Effector CD8-positive, alpha-beta T cell (primary cell): ENCODE data around the gene SCAP.

Experiments
- DNase-seq: peaks from one replicate; lab custom pipeline; 2025; lab: John Stamatoyannopoulos, UW

Gene SCAP

DNA sequence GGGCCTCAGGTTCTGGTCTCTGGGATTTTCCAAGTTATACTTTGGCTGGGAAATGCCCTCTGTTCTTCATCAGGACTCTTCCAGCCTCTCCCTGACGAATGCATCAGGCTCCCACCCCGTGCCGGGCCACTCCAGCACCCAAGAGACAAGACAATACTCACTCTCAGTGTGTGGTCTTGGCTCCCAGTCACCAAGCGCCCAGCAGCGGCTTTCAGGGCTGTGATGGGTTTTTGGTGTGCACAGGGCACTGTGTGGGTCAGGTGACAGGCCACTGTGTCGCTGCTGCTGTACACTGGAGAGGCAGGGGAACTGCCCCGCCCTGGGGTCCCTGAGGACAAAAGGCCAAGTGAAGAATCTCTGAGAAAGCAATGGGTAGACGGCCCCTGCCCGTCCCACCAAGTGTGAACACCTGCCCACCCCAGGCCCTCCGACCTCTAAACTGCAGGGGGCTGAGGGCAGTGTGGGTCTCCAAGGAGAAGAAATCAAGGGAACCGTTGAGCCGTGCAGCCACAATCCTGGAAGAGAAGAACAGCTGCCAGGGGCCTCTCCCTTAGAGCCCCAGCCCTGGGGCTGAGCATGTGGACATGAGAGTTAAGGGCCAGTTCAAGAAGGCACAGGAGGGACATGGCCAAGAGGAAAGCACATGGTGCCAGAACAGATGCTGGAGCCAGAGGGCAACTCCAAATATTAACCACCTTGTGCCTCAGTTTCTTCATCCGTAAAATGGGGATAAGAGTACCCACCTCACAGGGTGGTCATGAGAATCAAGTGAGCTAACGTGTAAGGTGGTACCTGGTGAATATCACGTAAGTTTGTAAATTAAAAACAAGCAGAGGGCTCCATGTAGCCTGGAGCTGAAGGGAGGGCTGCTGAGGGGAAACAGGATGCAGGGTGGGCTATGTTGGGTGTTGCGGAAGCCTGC lies 60.8 kb downstream of the SCAP start:
- no peak for DNase-seq

DNA sequence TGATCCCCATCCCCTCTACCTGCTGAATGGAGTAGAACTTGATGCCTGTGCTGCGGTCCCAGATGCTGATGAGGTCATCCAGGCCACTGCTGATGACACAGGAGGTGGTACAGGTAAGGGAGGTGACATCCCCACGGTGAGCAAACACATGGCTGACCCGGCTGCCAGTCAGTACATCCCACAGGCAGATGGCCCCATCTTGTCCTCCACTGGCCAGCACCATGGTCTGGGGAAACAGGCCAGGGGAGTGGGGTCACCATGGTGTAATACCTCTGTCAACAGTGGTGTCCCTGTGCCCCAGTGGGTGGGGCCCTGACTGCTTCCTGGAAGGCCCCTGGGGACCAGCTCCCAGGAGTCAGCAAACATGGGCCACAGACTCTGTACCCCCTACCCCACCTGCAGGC lies 61.6 kb downstream of the SCAP start:
- no peak for DNase-seq

DNA sequence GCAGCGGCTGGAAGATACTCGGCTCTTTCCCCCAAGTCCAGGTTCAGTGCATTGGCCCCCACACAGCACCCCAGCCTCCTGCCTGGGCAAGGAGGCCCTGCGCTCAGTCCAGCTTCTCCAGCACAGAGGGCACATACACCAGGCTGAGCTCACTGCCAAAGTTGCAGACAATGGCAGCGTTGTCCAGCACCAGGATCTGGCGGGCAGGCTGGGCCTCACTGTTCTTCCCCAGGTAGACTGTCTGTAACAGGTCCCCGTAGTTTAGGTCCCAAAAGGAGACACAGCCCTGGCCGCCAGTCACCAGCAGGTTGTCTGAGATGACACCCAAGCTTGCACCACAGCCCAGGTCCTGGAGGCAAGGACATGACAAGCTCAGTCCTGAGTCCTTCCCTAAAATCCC lies 62.0 kb downstream of the SCAP start:
- DNase-seq = no peak

DNA sequence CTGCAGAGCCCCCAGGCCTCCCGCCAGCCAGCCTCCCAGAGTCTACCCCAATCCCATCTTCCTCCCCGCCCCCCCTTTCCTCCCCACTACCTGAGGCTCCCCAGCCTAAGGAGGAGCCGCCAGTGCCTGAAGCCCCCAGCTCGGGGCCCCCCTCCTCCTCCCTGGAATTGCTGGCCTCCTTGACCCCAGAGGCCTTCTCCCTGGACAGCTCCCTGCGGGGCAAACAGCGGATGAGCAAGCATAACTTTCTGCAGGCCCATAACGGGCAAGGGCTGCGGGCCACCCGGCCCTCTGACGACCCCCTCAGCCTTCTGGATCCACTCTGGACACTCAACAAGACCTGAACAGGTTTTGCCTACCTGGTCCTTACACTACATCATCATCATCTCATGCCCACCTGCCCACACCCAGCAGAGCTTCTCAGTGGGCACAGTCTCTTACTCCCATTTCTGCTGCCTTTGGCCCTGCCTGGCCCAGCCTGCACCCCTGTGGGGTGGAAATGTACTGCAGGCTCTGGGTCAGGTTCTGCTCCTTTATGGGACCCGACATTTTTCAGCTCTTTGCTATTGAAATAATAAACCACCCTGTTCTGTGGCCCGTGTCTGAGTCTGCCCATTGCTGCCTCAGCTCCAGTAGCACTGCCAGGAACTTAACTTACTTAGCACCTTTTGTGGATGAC lies 62.8 kb downstream of the SCAP start:
- DNase-seq = no peak

DNA sequence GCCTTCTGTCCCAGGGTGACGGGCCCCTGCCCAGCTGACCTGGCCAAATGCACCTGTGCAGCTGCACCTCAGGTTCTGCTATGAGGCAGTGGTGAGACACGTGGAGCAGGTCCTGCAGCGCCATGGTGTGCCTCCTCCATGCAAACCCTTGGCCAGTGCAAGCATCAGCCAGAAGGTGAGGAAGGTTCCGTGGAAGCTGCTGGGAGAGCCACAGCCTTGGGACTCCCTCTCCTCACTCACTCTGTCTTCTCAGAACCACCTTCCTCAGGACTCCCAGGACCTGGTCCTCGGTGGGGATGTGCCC lies 63.3 kb downstream of the SCAP start:
- DNase-seq = no peak

DNA sequence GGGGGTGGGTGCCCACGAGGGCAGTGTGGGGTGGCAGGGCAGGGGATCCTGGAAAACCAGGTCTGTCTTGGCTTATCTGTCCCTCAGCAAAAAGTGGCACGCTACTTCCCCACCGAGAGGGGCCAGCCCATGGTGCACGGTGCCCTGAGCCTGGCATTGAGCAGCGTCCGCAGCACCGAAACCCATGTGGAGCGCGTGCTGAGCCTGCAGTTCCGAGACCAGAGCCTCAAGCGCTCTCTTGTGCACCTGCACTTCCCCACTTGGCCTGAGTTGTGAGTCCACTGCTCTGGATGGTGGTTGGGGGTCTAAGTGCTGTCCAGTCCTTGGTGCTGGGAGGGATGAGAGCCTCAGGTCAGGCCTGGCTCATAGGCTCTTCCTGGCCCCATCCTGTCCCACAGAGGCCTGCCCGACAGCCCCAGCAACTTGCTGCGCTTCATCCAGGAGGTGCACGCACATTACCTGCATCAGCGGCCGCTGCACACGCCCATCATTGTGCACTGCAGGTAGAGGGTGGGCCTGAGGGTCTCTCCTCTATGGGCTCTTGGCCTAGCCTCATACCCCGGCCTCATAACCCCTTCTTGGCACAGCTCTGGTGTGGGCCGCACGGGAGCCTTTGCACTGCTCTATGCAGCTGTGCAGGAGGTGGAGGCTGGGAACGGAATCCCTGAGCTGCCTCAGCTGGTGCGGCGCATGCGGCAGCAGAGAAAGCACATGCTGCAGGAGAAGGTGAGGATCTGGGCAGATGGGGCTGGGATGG lies 63.9 kb downstream of the SCAP start:
- no peak for DNase-seq

DNA sequence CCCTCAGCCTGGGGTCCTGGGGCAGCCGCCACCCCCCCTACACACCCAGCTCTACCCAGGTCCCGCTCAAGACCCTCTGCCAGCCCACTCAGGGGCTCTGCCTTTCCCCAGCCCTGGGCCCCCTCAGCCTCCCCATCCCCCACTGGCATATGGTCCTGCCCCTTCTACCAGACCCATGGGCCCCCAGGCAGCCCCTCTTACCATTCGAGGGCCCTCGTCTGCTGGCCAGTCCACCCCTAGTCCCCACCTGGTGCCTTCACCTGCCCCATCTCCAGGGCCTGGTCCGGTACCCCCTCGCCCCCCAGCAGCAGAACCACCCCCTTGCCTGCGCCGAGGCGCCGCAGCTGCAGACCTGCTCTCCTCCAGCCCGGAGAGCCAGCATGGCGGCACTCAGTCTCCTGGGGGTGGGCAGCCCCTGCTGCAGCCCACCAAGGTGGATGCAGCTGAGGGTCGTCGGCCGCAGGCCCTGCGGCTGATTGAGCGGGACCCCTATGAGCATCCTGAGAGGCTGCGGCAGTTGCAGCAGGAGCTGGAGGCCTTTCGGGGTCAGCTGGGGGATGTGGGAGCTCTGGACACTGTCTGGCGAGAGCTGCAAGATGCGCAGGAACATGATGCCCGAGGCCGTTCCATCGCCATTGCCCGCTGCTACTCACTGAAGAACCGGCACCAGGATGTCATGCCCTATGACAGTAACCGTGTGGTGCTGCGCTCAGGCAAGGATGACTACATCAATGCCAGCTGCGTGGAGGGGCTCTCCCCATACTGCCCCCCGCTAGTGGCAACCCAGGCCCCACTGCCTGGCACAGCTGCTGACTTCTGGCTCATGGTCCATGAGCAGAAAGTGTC lies 64.7 kb downstream of the SCAP start:
- DNase-seq = no peak

DNA sequence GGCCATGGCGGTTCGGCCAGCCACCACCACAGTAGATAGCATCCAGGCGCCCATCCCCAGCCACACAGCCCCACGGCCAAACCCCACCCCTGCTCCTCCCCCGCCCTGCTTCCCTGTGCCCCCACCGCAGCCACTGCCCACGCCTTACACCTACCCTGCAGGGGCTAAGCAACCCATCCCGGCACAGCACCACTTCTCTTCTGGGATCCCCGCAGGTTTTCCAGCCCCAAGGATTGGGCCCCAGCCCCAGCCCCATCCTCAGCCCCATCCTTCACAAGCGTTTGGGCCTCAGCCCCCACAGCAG lies 65.4 kb downstream of the SCAP start:
- no peak for DNase-seq

DNA sequence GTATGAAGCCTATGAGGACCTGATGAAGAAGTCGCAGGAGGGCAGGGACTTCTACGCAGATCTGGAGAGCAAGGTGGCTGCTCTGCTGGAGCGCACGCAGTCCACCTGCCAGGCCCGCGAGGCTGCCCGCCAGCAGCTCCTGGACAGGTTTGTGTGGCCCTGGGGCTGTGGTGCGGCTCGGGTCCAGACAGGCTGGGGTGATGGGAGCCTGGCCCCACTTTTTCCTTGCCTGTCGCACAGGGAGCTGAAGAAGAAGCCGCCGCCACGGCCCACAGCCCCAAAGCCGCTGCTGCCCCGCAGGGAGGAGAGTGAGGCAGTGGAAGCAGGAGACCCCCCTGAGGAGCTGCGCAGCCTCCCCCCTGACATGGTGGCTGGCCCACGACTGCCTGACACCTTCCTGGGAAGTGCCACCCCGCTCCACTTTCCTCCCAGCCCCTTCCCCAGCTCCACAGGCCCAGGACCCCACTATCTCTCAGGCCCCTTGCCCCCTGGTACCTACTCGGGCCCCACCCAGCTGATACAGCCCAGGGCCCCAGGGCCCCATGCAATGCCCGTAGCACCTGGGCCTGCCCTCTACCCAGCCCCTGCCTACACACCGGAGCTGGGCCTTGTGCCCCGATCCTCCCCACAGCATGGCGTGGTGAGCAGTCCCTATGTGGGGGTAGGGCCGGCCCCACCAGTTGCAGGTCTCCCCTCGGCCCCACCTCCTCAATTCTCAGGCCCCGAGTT lies 65.9 kb downstream of the SCAP start:
- DNase-seq = no peak

DNA sequence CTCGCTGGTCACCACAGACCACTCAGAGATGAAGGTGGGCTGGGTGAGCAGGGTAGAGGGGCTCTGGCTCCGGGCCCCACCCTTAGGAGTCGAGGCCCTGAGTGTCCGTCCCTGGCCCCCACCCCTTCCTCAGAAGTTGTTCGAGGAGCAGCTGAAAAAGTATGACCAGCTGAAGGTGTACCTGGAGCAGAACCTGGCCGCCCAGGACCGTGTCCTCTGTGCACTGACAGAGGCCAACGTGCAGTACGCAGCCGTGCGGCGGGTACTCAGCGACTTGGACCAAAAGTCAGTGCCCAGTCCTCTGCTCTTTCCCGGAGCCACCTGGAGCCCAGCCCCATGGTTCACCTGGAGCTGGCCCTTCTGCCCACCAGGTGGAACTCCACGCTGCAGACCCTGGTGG lies 66.5 kb downstream of the SCAP start:
- no peak for DNase-seq

DNA sequence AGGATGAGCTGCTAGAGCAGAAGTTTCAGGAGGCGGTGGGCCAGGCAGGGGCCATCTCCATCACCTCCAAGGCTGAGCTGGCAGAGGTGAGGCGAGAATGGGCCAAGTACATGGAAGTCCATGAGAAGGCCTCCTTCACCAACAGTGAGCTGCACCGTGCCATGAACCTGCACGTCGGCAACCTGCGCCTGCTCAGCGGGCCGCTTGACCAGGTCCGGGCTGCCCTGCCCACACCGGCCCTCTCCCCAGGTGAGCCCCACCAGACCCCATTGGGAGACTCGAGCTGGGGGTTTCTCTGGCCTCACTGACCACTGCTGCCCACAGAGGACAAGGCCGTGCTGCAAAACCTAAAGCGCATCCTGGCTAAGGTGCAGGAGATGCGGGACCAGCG lies 66.9 kb downstream of the SCAP start:
- DNase-seq = no peak

DNA sequence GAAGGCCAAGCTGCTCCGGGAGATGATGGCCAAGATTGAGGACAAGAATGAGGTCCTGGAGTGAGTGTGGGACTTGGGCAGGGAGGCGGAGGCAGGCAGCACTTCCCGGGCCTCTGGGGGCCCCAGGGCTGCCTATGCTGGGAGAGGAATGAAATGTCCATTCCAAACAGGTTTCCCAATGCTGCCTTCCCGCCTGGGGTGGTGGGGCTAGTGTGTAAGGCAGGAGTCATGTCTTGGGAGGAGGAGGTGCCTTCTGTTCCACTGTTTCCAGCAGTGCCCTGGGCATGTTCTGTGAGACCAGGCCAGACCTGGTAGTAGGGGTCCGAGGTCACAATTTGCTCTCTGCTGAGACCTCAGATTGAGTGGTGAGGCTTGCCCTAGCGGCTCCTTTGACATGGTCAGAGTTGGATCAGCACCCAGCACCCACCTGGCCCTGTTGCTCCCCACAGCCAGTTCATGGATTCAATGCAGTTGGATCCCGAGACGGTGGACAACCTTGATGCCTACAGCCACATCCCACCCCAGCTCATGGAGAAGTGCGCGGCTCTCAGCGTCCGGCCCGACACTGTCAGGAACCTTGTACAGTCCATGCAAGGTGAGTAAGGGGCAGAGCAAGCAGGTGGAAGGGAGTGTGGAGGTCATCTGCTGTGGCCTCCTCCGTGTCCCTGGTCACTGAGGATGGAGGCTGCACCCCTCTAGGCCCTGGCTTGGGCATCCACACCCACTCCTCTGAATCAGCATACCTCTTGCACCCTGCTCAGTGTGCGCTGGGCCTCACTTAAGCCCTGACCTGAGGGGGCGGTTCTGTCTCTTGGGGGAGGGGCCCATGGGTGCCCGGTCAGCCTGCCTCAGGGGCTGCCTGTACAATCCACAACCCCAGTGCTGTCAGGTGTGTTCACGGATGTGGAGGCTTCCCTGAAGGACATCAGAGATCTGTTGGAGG lies 67.6 kb downstream of the SCAP start:
- DNase-seq = no peak

DNA sequence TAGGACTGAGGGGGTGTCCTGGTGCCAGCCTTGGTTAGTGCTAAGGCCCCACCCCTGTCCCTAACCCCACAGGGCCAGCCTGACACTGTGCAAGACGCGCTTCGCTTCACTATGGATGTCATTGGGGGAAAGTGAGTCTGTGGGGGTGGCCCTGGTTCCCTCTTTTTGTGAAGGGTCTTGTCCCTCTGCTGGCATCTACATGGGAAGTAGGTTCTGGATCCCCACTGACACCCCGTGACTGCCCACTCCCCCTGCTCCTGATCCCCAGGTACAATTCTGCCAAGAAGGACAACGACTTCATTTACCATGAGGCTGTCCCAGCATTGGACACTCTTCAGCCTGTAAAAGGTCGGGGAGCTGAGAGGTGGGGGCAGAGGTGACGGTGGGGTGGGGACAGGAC lies 68.5 kb downstream of the SCAP start:
- no peak for DNase-seq

DNA sequence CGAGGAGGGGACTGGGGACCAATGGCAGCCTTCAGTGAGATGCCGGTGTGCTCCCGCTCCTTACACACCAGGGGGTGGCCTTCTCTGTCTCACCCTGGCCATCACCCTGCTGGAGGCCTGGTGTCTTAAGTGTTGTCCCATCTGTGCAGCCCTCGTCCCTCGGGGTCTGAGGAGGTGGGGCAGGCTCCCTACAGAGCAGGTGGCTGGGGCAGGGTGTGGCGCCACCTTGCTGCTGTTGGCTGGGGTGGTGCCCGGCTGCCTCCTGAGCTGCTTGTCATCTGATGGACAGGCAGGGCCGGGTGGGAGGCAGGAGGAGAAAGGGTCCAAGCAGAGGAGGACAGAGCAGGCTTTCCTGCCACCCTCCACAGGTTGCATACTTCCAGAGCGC lies 69.0 kb downstream of the SCAP start:
- DNase-seq = no peak

DNA sequence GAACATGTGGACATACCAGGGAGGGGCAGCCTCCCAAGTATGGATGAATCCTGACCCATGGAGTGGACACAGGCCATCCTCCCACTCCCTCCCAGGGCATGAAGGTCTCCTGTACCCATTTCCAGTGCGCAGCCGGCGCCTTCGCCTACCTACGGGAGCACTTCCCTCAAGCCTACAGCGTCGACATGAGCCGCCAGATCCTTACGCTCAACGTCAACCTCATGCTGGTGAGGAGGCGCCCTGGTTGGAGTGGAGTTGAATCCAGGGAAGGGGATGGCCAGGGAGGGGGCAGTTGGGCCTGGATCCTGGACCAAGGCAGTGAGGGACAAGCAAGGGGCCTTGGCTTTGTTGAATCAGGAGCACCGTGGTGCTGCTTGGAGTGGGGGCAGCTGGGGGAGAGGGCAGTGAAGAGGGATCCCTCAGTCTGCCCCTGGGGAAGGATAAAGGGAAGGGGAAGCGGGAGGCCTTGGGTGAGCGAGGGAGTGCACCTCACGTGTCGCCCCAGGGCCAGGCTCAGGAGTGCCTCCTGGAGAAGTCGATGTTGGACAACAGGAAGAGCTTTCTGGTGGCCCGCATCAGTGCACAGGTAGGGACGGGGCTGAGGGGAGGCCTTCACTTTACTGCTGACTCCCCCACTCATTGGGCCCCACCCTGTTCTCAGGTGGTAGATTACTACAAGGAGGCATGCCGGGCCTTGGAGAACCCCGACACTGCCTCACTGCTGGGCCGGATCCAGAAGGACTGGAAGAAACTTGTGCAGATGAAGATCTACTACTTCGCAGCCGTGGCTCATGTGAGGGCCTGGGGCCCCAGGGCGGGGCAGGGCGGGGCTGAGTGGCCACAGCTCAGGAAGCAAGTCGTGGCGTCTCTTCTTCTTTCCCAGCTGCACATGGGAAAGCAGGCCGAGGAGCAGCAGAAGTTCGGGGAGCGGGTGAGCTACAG lies 69.7 kb downstream of the SCAP start:
- DNase-seq = no peak

DNA sequence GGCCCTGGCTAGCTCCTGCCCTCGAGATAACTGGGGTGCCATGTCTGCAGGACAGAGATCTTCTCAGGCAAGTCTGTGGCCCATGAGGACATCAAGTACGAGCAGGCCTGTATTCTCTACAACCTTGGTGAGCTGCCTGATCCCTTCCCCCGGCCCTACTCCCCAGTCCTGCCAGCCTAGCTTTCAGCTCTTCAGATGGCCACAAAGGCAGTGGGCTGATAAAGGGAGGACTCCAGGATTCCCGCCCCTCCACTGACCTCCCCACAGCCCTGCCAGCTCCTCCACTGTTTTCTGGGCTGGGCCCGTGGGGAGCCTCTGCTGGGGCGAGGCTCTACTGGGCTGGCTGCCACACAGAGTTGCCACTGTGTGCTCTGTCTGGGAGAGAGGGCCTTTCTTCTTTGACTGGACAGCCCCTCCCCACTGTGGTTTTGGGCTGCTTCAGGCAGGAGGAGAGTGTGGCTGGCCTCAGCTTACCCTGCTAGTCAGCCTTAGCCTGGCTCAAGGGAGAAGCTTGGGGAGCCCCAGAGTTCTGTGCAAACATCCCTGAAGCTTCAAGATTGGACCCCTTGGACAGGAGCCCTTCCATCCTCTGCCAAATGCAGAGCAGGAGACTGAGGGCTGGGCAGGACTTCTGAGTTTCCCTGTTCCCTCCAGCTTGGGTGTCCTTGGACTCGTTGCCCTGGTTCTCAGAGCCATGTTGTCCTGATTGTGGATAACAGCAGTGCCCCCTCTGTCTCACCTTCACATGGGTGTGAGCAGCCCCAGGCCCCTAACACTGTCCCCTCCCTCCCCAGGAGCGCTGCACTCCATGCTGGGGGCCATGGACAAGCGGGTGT lies 70.6 kb downstream of the SCAP start:
- no peak for DNase-seq

DNA sequence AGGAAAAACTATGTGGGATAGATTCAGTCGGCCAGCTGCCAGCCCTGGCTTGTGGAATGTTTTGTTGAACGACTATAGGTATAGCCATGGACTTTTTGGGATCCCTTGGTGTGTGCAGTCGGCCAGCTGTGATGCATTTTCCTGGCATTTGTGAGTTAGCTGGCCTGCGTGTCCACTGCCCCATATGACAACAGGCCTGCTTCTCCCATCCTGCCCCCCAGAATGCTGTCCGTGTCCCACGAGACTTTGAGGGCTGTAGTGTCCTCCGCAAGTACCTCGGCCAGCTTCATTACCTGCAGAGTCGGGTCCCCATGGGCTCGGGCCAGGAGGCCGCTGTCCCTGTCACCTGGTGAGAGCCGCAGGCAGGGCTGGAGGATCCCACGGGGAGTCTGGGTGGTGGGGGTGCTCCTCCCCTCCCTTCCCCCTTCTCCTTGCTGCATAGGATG lies 71.3 kb downstream of the SCAP start:
- DNase-seq = no peak
